GM18861 (cell line): Measurements from ENCODE around the gene LMX1B.

ENCODE experiments used
- ATAC-seq: cut with Tn5 transposase; IDR thresholded peaks from one replicate; pipeline ENCODE4 v1.9.1; 2021; ENCODE audit not compliant: unreplicated experiment

LMX1B gene

GRCh38 chr9:126630458-126631237 is 16.9 kb downstream of the LMX1B start:
- ATAC-seq: no peak

GRCh38 chr9:126631254-126631653 is 17.5 kb downstream of the LMX1B start:
- ATAC-seq: no peak

GRCh38 chr9:126633881-126634558 is 20.3 kb downstream of the LMX1B start:
- no peak for ATAC-seq

DNA sequence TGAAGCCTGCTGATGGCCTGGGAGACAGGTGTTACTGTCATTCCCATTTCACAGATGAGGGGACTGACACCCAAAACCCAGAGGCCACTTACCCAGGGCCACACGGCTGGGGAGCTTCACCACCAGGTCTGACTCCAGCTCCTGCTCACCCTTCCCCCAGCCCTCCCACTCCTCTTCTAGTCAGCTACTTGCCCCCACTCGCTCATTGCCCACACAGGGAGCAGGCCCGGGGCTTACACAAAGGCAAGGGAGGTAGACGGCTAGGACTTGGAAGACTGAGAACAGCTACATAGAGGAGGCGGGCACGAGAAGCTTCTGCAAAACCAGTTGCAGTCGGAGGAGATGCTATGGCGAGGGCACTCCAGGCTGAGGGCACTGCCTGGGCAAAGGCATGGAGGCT is 21.3 kb downstream of the LMX1B start:
- no peak for ATAC-seq

- ATAC-seq: no peak
These were observed 22.1 kb downstream of the LMX1B start for GRCh38 chr9:126635661-126636439.

- ATAC-seq: no peak
These were observed 23.5 kb downstream of the LMX1B start for GRCh38 chr9:126636983-126637798.

DNA sequence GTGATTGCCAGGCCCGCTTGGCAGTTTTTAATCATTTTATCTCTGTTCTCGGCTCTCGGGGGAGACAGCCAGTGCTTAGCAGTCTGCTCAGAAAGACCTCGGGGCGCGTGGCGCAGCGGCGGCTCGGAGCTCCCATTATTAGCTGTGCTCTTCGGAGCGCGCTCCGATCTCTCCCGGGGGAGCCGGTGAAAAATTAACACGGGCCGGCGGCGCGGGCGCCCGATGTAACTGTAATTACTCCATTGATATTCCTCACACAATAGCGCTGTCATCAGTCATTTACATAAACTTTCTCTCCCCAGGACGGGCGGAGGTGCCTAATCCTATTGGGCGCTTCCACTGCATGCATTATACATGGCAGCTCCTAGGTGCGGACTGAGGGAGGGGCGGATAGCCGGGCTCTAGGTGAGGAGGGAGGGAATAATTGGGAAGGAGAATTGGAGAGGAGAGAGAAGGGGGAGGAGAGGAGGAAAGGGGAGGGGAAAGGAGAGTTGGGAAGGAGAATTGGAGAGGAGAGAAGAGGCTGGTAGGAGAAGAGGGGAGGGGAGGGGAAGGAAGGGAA is 24.9 kb downstream of the LMX1B start:
- no peak for ATAC-seq

GRCh38 chr9:126639318-126640000 is 25.7 kb downstream of the LMX1B start:
- ATAC-seq: no peak

DNA sequence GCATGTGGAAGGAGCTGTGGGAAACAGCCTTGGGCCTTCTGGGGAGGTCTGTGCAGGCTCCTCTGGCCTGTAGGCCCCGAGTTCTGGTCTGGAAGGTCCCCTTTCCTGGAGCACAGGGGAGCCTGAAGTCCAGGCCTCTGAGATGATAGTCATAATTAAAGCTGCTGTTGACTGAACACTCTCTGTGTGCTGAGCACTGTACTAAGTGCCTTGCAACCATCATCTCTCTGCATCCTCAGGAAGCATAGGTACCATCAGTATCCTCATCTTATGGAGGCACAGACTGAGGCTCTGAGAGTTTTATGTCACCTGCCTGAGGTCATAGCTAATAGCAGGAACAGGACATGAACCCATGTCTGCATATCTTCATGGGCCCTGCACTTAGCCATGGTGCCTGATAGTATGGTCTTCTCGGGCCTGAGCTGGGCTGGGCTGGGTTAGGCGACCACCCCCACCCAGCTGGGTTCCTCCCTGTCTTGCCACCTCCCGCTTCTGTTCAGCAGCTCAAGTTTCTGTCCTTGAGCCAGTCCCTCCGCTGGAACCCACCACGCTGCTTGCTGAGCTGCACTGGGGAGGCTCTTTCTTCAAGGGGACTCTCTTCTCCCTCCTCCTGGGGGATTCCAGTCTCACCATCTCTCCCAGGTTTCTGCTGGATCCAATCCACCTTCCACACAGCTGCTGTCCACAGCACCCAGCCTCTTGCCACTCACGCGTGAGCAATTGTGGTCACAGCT is 27.6 kb downstream of the LMX1B start:
- no peak for ATAC-seq

GRCh38 chr9:126642010-126642744 is 28.4 kb downstream of the LMX1B start:
- ATAC-seq: no peak

DNA sequence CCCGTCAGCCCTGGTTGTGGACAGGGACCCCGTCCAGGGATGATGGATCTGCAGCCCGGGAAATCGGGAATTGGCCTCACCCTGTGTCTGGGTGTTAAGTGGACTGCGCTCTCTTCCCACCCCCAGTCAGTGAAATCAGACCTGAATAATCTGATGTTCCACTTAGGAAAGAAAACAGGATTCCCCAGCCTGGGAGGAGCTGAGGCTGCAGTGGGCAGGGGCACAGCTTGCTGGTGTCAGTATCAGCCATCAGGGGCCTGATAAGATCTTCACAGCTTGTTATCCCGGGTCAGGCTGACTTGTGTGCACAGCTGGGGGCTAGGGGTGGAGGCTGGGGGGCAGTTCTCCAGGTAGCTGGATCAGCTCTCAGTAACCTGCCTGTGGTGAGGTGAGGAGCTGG is 29.1 kb downstream of the LMX1B start:
- no peak for ATAC-seq

- ATAC-seq: no peak
These were observed 30.3 kb downstream of the LMX1B start for GRCh38 chr9:126643945-126644527.

- ATAC-seq: no peak
These were observed 32.4 kb downstream of the LMX1B start for GRCh38 chr9:126646162-126646561.

DNA sequence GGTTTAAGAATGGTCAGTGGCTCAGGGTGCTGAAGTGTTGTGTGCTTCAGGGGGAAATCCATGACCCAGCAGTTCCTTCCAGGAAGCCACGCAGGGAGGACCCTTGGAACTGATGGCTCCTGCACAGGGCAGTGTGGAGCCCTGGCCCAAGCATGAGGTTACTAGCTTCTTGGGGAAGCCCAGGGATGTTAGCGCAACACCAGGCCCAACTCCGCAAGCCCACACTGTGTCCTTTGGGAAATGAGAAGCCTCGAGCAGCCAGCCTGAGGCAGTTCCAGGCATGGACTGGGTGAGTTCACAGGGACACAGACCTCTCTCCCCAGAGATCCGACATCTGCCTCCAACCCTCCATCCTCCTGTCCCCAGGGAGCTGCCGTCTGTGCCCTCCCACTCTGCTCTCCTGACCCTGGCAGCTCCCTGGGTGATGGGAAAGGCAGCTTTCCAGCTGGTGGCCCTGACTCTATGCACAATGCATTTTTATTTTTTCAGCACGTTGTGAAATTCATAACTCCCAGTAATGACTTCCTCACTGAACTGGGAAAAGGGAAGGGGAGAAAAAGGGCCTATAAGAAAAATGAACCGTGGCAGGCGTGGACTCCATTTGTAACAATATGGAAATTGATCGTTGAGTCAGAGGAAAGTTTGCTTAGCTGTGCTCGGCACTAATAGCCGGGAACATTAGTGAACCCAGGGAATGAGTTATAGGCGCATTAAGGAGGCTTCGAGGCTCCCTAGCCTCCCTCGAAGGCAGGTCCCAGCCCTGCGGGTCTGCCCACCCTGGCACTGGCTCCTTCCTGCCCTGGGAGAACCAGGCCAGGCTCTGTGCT is 34.1 kb downstream of the LMX1B start:
- no peak for ATAC-seq

GRCh38 chr9:126649477-126649876 is 35.7 kb downstream of the LMX1B start:
- ATAC-seq: no peak

DNA sequence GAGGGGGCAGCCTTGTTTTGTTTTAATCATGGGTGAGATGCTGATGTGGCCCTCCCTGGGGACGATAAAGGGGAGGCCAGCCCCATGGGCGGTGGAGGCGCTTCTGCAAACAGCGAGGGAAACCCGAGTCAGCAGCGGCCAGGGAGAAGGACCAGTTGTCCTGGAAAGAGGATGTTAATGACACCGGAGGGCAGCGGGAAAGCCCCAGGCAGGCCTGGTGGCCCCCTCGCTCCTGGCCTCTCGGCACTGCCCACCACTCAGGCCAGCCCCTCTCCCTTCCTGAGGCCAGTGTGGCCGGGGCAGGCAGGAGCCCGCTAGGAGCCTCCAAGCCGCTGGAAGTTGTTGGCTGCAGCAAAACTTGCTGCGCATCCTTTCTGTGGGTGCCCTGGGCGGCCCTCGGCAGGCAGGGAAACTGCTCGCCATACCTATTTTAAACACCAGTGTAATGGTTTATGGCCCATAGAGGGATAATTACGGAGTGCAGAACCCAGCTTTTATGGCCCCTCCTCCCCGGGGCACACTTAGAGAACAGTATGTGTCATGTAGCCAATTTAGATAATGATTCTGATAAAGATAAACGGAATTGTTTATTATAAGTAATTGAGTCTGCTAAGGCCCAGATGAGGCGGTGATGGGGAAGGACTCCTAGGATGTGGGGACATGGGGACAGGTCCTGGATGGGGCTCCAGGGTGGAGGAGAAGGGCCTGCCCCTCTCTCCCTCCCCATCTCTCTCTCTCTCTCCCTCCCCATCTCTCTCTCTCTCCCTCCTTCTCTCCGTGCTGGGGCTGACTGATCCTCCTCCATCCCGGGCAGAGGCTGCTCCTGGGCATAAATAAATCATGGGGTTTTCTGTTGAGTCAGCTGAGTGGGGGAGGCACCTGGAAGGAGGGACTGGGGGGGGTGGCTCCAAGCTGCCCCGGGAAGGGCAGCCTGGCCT is 36.9 kb downstream of the LMX1B start:
- no peak for ATAC-seq
